A673 (cell line): Measurements from ENCODE around the gene ARX. TPM values are rescaled to one million over a fixed set of nuclear protein-coding genes. Genes with fewer than 3 reads are reported as not detected.

Experiments used
- BruUV-seq: library from RNA; stranded (reverse); fragments of 400-500 nt; replicated peaks from 2 replicates; lab custom pipeline; 2021; lab: Mats Ljungman, UMichigan
- CTCF ChIA-PET: fragments of 300-600 bp; sonication (Branson Sonifier 250); formaldehyde crosslinking; loops from one replicate; lab custom pipeline; 2022; ENCODE audit warnings: antibody characterized with exemption; lab: Charles Lee
- POLR2A ChIA-PET: fragments of 300-600 bp; sonication (Branson Sonifier 250); formaldehyde crosslinking; loops from one replicate; lab custom pipeline; 2022; ENCODE audit warnings: antibody characterized with exemption; ENCODE audit not compliant: low non-redundant PET; lab: Charles Lee
- DNase-seq: peaks from one replicate; pipeline ENCODE4 v3.0.0-alpha.2; 2015; ENCODE audit warnings: low spot score
- H3K27ac ChIP-seq: fragments of 200-600 bp; sonication (generic); 2 replicates; pipeline ENCODE4 v1.5.1; 2016; ENCODE audit warnings: mixed run types, low read depth, mild to moderate bottlenecking, mixed read lengths, antibody characterized with exemption, low read length; ENCODE audit not compliant: poor library complexity, severe bottlenecking
- H3K27me3 ChIP-seq: fragments of 200-600 bp; sonication (generic); replicated peaks from 2 replicates; pipeline ENCODE4 v1.6.1; 2017; ENCODE audit warnings: mixed run types, low read depth, mild to moderate bottlenecking, mixed read lengths, antibody characterized with exemption, low read length; ENCODE audit not compliant: insufficient read depth, poor library complexity
- H3K36me3 ChIP-seq: fragments of 200-600 bp; sonication (generic); 2 replicates; pipeline ENCODE4 v1.6.1; 2016; ENCODE audit warnings: mixed run types, mild to moderate bottlenecking, mixed read lengths, antibody characterized with exemption, low read length; ENCODE audit not compliant: insufficient read depth, poor library complexity, severe bottlenecking
- H3K4me1 ChIP-seq: fragments of 200-600 bp; sonication (generic); 2 replicates; pipeline ENCODE4 v1.6.1; 2017; ENCODE audit warnings: mixed run types, mild to moderate bottlenecking, mixed read lengths, antibody characterized with exemption, low read length; ENCODE audit not compliant: insufficient read depth, poor library complexity, severe bottlenecking
- H3K4me3 ChIP-seq: fragments of 200-600 bp; sonication (generic); 2 replicates; pipeline ENCODE4 v1.5.1; 2016; ENCODE audit warnings: low read depth, mixed run types, mild to moderate bottlenecking, mixed read lengths, low read length; ENCODE audit not compliant: poor library complexity, severe bottlenecking
- H3K9me3 ChIP-seq: fragments of 200-600 bp; sonication (generic); 2 replicates; pipeline ENCODE4 v1.6.1; 2016; ENCODE audit warnings: mixed run types, low read depth, mild to moderate bottlenecking, mixed read lengths, antibody characterized with exemption, low read length; ENCODE audit not compliant: poor library complexity, severe bottlenecking
- CTCF ChIP-seq: fragments of 300-800, 200-600 bp; sonication (generic); conservative IDR thresholded peaks from 2 replicates; pipeline ENCODE4 v1.5.1; 2017; ENCODE audit warnings: low read depth, mild to moderate bottlenecking, antibody characterized with exemption, low read length, moderate library complexity, mixed read lengths
- EZH2 ChIP-seq: fragments of 200-600 bp; sonication (generic); IDR thresholded peaks from 2 replicates; pipeline ENCODE4 v1.6.1; 2017; ENCODE audit warnings: borderline replicate concordance, low read depth, mild to moderate bottlenecking, mixed read lengths, antibody characterized with exemption, low read length; ENCODE audit not compliant: poor library complexity, severe bottlenecking
- intact Hi-C: fragments of 100-400 bp; cut with micrococcal nuclease; formaldehyde crosslinking; loops from one replicate; pipeline ENCODE4 v1.10.0; 2022; ENCODE audit not compliant: unreplicated experiment
- total RNA-seq: library from RNA; stranded (reverse); gene quantifications from 2 replicates; pipeline ENCODE4 v1.2.3, GENCODE V29; 2021

The ARX gene
- total RNA-seq, 1 experiment from 2014 or later = 32.0 TPM

DNA sequence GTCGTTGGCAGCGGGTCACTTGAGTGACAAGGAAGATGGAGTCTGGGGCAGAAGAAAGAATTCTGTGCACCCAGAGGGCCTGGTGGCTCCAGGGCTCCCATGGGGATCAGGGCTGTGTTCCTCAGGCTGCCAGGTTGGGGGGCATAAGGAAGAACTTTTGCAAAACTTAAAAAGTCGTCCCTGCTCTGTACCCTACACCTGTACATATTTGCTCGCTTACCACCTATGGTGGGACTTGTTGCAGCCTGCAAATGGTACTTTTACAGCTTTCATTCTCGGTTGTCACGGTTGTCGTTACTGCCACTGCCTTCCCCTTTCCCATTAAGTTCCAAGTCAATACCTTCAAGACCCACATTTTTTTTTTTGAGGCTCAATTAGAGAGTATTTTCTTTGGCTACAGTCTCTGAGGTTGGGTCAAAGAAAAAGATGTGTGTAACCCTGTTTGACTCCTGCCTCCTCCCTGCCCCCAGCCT, 9.1 kb downstream of the ARX start:
- Histone ChIP-seq H3K9me3 (no peaks in the 10 kb centered on the region), H3K4me1 (peaks cover 8% of the 10 kb centered on the region), H3K27me3 (no peaks in the 10 kb centered on the region), H3K36me3 (peaks cover 35% of the 10 kb centered on the region), H3K27ac (no peak overlapping the region), H3K4me3 (no peak overlapping the region)
- no peak for DNase-seq
- no TSS peak for BruUV-seq
- TF ChIP-seq CTCF (no peak), EZH2 (no peak)
- ChIA-PET CTCF (no interaction called here), POLR2A (no interaction called here)
- intact Hi-C loops = no loop called here

GRCh38 chrX:25005382-25006185, 10.2 kb downstream of the ARX start:
- H3K36me3 ChIP-seq = peaks cover 30% of the 10 kb centered on the region
- intact Hi-C loops = no loop called here
- BruUV-seq = no TSS peak
- H3K9me3 ChIP-seq = no peaks in the 10 kb centered on the region
- ChIA-PET POLR2A (no interaction called here), CTCF (no interaction called here)
- H3K27me3 ChIP-seq = no peaks in the 10 kb centered on the region
- DNase-seq = no peak
- H3K27ac ChIP-seq = no peak overlapping the region
- peaks cover 12% of the 10 kb centered on the region for H3K4me1 ChIP-seq
- H3K4me3 ChIP-seq = no peak overlapping the region
- TF ChIP-seq EZH2 = no peak
- TF ChIP-seq CTCF = no peak

DNA sequence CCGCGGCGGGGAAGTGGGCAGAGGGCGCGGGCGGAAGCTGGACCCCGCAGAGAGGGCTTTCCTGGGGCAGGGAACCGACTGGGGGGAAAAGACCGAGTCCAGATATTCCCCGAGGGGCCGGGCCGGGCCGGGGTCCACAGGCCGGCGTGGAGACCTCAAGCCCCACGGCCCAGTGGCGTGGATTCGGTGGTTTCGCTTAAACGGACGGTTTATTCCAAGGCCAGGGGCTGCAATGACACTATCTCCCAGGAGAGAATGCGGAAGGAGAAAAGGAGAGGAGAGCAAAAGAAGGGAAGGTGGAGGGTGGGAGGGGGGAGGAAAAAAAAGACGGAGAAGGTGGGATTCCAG, 10.8 kb downstream of the ARX start:
- Histone ChIP-seq H3K4me3 (no peak overlapping the region), H3K36me3 (peaks cover 30% of the 10 kb centered on the region), H3K27me3 (no peaks in the 10 kb centered on the region), H3K9me3 (no peaks in the 10 kb centered on the region), H3K27ac (no peak overlapping the region), H3K4me1 (peaks cover 18% of the 10 kb centered on the region)
- TF ChIP-seq CTCF (no peak), EZH2 (no peak)
- CTCF ChIA-PET = no interaction called here
- intact Hi-C loops = no loop called here
- BruUV-seq = no TSS peak
- DNase-seq = no peak
- POLR2A ChIA-PET = no interaction called here
